Naive B cell (primary cell): ENCODE data around the gene MVB12A. TPM values are rescaled to one million over a fixed set of nuclear protein-coding genes. Genes with fewer than 3 reads are reported as not detected.

Experiments used
- ATAC-seq, 2 donors: fragments of 150-1000 bp; cut with Tn5 transposase; 2 replicates each; pipeline ENCODE4 v1.10.0; 2021; ENCODE audit warnings: low read depth in 2 of 2, mild to moderate bottlenecking in 2 of 2, moderate library complexity in 2 of 2
- DNase-seq: peaks from one replicate; pipeline ENCODE4 v3.0.0; 2022
- H3K27ac Mint-ChIP-seq, 6 donors: one replicate each; pipeline ENCODE4 v1.8.0; 2020 to 2022; ENCODE audit warnings: mild to moderate bottlenecking in 6 of 6, mixed read lengths in 6 of 6, moderate library complexity in 5 of 6, inconsistent platforms in 2 of 6
- H3K27me3 Mint-ChIP-seq, 3 donors: one replicate each; pipeline ENCODE4 v1.8.0; 2021 to 2022; ENCODE audit warnings: mixed read lengths in 3 of 3, mild to moderate bottlenecking in 1 of 3
- H3K36me3 Mint-ChIP-seq, 2 donors: one replicate each; pipeline ENCODE4 v1.8.0; 2020 to 2022; ENCODE audit warnings: mixed read lengths in 2 of 2, inconsistent platforms in 1 of 2, mild to moderate bottlenecking in 1 of 2
- H3K4me1 Mint-ChIP-seq, 3 donors: one replicate each; pipeline ENCODE4 v1.8.0; 2020 to 2022; ENCODE audit warnings: mixed read lengths in 3 of 3, inconsistent platforms in 1 of 3, mild to moderate bottlenecking in 1 of 3, moderate library complexity in 1 of 3
- H3K4me3 Mint-ChIP-seq, 8 donors: one replicate each; pipeline ENCODE4 v1.8.0; 2020 to 2022; ENCODE audit warnings: mild to moderate bottlenecking in 8 of 8, mixed read lengths in 8 of 8, moderate library complexity in 8 of 8, inconsistent platforms in 2 of 8
- H3K9me3 Mint-ChIP-seq, 7 donors: one replicate each; pipeline ENCODE4 v1.8.0; 2020 to 2022; ENCODE audit warnings: mixed read lengths in 7 of 7, mild to moderate bottlenecking in 5 of 7, inconsistent platforms in 2 of 7, moderate library complexity in 1 of 7
- polyA plus RNA-seq, 6 donors: library from polyadenylated mRNA; unstranded; fragments of 300-500 nt; fragmentation: Illumina TruSeq; gene quantifications; one replicate each; pipeline ENCODE4 v1.2.3, GENCODE V29; 2021; ENCODE audit warnings: low read depth in 6 of 6

Gene MVB12A
- polyA plus RNA-seq, 6 donors from 2014 or later, result 14.3 to 44.0 (median 25.0) TPM

DNA sequence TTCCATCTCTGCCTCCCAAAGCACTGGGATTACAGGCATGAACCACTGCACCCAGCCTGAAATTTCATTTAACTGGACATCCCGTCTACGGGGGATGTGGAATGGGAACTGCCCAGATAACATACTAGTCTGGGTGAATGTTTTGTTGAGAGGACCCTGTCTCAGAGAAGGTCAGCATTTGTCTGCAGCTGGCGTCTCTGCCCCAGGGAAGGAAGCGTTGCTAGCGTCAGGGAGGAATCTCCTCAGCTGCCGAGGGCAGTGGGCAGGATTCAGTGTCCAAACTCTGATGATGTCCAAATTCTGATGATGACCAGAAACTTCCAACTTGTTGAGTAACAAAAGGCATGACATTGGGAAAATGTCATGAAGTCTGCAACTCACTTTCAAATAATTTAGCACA, 37.8 kb downstream of the MVB12A start:
- Mint-ChIP-seq H3K36me3 (no peaks in the 10 kb centered on the region), H3K27me3 (peaks cover 30 to 66% (median 38%) of the 10 kb centered on the region in 3 donors), H3K4me3 (no peak overlapping the region), H3K4me1 (peaks cover 5 to 12% (median 10%) of the 10 kb centered on the region in 3 donors), H3K9me3 (no peaks in the 10 kb centered on the region), H3K27ac (no peak overlapping the region)
- ATAC-seq, result no peak
- DNase-seq, result no peak

DNA sequence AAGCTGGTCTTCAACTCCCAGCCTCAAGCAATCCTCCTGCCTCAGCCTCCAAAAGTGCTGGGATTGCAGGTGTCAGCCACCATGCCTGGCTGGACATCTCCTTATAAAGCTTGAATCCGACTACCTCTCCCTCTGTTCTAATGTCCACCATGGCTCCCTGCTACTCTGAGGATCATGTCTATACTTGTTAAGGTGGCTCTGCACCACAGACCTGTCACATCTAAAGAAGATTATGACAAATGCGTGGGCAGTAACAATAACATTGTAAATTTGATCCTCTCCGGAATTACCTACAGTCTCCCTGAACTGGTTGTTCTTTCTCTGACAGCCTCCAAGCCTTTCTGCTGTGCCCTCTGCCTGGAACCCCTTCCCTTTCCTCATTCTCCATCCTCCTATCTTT, 39.1 kb downstream of the MVB12A start:
- DNase-seq (no peak), ATAC-seq (no peak)
- Mint-ChIP-seq H3K27ac (peak overlapping the region in 1 of 6 donors; percentile 80), H3K27me3 (peaks cover 23 to 65% (median 32%) of the 10 kb centered on the region in 3 donors), H3K4me1 (peaks cover 0 to 5% (median 3%) of the 10 kb centered on the region in 3 donors), H3K36me3 (no peaks in the 10 kb centered on the region), H3K4me3 (no peak overlapping the region), H3K9me3 (no peaks in the 10 kb centered on the region)

DNA sequence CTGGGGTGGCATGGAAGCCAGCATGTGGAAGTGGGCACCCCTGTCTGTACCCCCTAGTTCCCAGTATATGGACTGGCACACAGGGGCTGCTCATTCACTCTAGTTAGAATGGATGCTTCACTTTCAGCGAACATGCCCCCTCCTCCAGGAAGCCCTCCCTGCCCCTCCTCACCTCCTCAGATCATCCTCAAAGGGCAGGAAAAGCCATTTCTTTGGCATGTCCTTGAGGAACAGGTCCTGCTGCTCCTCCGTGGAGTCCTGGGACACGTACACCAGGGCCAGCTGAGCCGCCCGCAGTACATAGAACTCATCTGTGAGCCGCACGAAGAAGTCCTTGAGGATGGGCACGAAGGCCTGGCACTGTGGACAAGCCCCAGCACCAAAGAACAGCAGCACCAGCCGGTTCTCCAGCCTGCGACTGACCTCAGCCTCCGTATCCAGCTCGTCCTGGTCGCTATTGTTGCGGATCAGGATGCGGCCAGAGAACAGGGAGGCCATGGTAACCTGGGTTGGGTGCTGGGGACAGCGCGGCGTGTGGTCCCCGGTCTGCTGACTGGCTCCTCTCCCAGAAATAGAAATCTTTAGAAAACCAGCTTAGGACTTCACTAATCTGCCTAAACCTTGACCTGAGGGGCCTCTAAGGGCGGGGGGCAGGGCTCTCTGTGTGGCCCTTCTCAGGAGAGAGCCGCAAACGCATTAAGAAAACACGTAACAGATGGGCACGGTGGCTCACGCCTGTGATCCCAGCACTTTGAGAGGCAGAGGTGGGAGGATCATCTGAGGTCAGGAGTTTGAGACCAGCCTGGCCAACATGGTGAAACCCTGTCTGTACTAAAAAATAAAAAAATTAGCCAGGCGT, 40.8 kb downstream of the MVB12A start, which contains the start of gene NXNL1:
TSS of gene NXNL1 (minus strand) at position 555 of the 859 bp plus-strand sequence. CDS start at position 498, 57 bp downstream.
- ATAC-seq (no peak), DNase-seq (no peak)
- Mint-ChIP-seq H3K36me3 (no peaks in the 10 kb centered on the region), H3K4me1 (peaks cover 0 to 5% (median 3%) of the 10 kb centered on the region in 3 donors), H3K27ac (no peak within 1 kb of the TSS), H3K4me3 (no peak within 1 kb of the TSS), H3K27me3 (peaks cover 16 to 49% (median 17%) of the 10 kb centered on the region in 3 donors), H3K9me3 (no peaks in the 10 kb centered on the region)

DNA sequence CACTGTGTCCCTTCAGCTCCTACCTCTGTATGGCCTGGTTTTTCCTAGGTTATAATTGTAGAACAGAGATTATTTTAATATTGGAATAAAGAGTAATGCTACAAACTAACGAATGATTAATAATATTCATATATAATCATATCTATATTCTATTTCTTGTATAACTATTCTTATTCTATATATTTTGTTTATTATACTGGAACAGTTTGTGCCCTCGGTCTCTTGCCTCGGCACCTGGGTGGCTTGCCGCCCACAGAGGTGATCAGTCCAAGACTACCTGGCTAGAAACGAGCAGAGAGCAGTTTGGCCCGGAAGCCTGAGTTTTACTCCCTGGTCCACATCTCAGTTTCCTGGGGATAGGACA, 46.6 kb downstream of the MVB12A start:
- Mint-ChIP-seq H3K4me1 (peaks cover 25 to 35% (median 26%) of the 10 kb centered on the region in 3 donors), H3K27ac (no peak overlapping the region), H3K4me3 (peak overlapping the region in 2 of 8 donors; percentile 22 to 55), H3K9me3 (no peaks in the 10 kb centered on the region), H3K27me3 (peaks cover 0 to 8% (median 0%) of the 10 kb centered on the region in 3 donors), H3K36me3 (no peaks in the 10 kb centered on the region)
- ATAC-seq (no peak), DNase-seq (no peak)

DNA sequence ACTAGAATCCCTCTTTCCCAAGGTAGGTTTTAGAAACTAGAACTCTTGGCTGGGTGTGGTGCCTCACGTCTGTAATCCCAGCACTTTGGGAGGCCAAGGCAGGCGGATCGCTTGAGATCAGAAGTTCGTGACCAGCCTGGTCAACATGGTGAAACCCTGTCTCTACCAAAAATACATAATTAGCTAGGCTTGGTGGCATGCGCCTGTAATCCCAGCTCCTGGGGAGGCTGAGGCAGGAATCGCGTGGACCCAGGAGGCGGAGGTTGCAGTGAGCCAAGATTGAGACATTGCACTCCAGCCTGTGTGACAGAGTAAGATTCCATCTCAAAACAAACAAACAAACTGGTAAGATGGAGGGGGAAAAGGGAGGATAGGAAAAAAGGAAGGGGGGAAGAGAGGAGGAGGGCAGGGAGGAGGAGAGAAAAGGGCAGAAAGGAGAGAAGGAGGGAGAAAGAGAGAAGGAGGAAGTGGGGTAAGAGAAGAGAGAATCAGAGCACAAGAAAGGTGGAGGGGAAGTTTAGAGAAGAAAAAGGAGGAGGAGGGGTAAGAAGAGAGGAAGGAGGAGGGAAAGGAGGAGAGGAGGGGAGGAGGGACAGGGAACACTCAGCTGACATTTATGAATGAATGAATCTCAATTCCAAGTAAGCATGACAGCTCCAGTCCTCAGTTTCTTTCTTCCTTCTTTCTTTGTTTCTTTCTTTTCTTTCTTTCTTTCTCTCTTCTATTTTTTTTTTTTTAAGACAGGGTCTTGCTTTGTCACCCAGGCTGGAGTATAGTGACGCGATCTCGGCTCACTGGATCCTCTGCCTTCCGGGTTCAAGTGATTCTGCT, 47.8 kb downstream of the MVB12A start:
- no peak for DNase-seq
- Mint-ChIP-seq H3K4me3 (peak overlapping the region in 6 of 8 donors; percentile 4 to 89 (median 21)), H3K27ac (peak overlapping the region in 1 of 6 donors; percentile 71), H3K27me3 (peaks cover 0 to 6% (median 0%) of the 10 kb centered on the region in 3 donors), H3K9me3 (no peaks in the 10 kb centered on the region), H3K36me3 (no peaks in the 10 kb centered on the region), H3K4me1 (peaks cover 25 to 35% (median 26%) of the 10 kb centered on the region in 3 donors)
- no peak for ATAC-seq

DNA sequence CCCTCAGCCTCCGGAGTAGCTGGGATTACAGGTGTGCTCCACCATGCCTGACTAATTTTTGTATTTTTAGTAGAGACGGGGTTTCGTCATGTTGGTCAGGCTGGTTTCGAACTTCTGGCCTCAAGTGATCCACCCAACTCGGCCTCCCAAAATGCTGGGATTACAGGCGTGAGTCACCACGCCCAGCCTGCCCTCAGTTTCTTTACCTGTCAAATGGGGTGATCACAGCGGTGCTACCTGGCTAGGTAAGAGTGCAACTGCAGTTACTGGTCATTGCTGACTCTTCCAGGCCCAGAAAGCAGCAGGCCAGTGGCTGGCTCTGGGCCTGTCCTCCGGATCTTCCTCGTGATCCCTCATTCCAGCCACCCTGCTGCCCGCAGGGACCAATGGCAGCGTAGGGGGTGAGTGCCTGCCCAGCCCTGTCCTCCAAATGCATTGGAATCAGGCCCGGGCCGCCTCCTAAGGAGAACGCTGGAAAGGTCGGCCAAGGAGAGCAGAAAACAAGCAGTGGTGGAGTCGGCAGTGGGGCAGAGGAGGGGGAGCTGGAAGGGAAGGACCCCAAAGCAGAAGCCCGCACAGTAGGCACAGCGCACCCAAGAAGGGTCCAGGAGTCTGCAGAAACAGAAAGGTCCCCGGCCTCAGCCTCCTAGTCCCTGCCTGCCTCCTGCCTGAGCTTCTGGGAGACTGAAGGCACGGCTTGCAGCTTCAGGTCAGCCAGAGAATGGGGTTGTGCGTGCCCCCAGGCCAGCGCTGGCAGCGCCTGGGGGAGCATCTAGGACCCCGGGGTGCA, 48.6 kb downstream of the MVB12A start:
- peak overlapping the region; percentile 89 to 100 (median 95) for H3K4me3 Mint-ChIP-seq
- H3K9me3 Mint-ChIP-seq, result no peaks in the 10 kb centered on the region
- H3K27me3 Mint-ChIP-seq, result peaks cover 0 to 3% (median 0%) of the 10 kb centered on the region in 3 donors
- H3K4me1 Mint-ChIP-seq, result peaks cover 25 to 35% (median 26%) of the 10 kb centered on the region in 3 donors
- no peak for ATAC-seq
- DNase-seq, result no peak
- H3K36me3 Mint-ChIP-seq, result no peaks in the 10 kb centered on the region
- peak overlapping the region in 4 of 6 donors; percentile 37 to 94 (median 74) for H3K27ac Mint-ChIP-seq

DNA sequence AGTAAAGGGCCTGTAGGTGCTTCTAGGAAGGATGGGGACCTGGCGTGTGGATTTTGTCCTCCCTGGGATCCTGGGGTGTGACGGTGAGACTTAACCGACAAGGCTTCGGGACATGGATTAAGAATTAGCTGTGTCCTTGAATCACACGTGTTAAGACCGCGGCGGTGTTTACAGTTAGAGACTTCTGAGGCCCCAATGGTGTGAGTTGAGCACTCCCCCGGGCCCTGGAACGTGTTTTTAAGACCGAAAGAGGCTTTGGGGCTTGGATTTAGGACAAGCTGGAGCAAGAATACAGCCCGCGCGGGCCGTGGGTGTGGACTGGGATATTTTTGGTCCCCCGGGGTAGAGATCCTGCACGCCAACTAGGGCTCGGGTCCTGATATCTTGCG, 49.2 kb downstream of the MVB12A start:
- DNase-seq (no peak), ATAC-seq (peak in 1 of 2 donors; percentile 0)
- Mint-ChIP-seq H3K36me3 (no peaks in the 10 kb centered on the region), H3K4me3 (peak overlapping the region; percentile 89 to 100 (median 95)), H3K27me3 (no peaks in the 10 kb centered on the region), H3K27ac (peak overlapping the region; percentile 67 to 95 (median 87)), H3K9me3 (no peaks in the 10 kb centered on the region), H3K4me1 (peaks cover 25 to 35% (median 26%) of the 10 kb centered on the region in 3 donors)

DNA sequence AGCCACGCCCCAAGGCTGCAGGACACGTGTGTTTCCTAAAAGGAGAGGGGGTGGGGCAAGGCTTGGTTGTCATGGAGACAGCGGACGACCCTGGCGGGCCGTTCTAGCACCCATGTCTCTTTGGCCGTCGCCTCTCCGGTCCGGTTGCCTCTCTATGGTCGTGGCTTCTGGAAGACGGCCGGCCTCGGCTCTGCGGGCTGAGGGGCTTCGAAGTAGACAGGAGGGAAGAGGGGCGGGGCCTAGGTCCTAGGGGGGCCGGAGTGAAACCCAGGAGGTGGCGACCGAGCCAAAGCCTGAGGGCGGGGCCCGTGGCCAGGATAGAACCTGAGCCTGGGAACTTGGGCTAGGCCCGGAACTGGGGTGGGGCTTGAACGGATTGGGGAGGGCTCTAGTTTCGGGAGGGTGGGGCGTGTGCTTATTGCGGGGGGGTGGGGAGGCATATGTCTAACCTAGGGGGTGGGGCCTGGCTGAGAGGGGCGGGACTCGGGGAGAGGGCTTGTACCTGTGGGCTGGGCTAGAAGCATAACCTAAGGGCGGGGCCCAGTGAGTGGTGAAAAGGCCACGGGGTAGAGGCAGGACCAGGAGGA, 49.7 kb downstream of the MVB12A start:
- Mint-ChIP-seq H3K4me1 (peaks cover 25 to 35% (median 26%) of the 10 kb centered on the region in 3 donors), H3K27me3 (no peaks in the 10 kb centered on the region), H3K9me3 (no peaks in the 10 kb centered on the region), H3K36me3 (no peaks in the 10 kb centered on the region), H3K27ac (peak overlapping the region; percentile 67 to 95 (median 93)), H3K4me3 (peak overlapping the region; percentile 89 to 100 (median 95))
- ATAC-seq, result peak; percentile 78 to 80
- DNase-seq, result peak; percentile 81

DNA sequence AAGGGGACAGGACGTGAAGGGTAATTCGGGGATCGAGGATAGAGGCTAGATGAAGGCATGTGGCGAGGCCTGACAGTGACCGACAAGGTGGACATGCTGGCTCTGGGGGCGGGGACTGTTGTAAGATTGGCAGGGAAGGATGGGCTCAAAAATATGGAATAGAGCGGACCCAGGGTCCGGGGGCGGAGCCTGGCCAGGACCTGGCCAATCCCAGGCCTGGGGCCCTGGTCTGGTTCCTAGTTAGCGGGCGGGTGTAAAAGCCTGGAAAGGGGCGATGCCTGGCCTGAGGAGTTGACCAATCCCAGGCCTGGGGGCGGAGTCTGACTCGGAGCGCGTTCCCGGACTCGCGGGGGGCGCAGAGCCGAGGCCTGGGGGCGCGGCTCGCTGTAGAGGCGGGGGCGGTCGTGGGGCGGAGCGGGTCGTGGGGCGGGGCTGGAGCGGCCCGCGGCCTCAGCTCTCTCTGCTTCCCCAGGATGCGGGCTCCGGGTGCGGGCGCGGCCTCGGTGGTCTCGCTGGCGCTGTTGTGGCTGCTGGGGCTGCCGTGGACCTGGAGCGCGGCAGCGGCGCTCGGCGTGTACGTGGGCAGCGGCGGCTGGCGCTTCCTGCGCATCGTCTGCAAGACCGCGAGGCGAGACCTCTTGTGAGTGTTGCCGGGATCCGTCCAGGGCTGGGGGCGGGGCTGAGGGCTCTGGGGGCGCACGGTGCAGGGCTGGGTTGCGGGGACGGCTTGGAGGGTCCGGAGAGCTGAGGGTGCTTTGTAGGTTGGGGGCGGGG, 50.4 kb downstream of the MVB12A start, which contains the start of gene SLC27A1:
TSS of gene SLC27A1 (plus strand) at position 457 of the 774 bp plus-strand sequence. CDS start at position 474, 17 bp downstream.
- peaks cover 25 to 35% (median 26%) of the 10 kb centered on the region in 3 donors for H3K4me1 Mint-ChIP-seq
- no peaks in the 10 kb centered on the region for H3K36me3 Mint-ChIP-seq
- H3K27ac Mint-ChIP-seq, result peak within 1 kb of the TSS; percentile 67 to 95 (median 93)
- H3K27me3 Mint-ChIP-seq, result no peaks in the 10 kb centered on the region
- H3K9me3 Mint-ChIP-seq, result no peaks in the 10 kb centered on the region
- ATAC-seq (peak; percentile 68 to 72), DNase-seq (peak; percentile 88)
- H3K4me3 Mint-ChIP-seq, result peak within 1 kb of the TSS; percentile 89 to 100 (median 95)

DNA sequence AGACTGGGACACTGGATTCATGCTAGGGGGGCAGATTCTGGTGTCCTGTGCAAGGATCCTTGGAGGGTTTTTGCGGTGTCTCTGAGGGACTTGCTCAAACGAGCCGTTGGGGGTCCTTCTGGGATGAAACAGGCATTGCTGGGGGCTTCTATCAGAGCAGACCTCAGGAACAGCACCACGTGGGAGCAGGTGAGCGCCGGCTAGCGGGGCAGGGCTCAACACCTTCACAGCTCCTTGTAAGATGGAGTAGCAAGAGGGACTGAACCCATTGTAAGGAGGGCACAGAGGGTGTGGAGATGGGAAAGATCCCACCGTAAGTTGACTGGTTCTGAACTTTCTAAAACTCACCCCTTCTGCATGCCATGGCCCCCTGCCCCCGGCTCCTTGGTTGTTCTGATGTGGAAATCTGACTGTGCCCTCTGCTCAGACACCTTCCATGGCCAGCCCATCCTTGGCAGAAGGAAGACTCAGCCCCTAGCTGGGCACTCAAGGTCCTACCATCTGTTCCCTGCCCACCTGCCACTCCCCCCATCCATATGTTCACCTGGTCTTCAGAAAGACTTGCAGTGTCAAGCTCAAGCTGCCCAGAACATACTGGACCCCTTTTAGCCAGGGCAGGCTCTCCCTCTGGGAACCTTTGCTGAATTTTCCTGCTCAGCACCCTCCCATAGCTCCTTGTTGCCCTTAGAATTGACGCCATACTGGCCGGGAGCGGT, 51.7 kb downstream of the MVB12A start:
- no peak overlapping the region for H3K27ac Mint-ChIP-seq
- H3K27me3 Mint-ChIP-seq, result no peaks in the 10 kb centered on the region
- H3K4me3 Mint-ChIP-seq, result peak overlapping the region; percentile 89 to 100 (median 95)
- H3K4me1 Mint-ChIP-seq, result peaks cover 20 to 31% (median 25%) of the 10 kb centered on the region in 3 donors
- ATAC-seq, result no peak
- no peaks in the 10 kb centered on the region for H3K36me3 Mint-ChIP-seq
- DNase-seq, result no peak
- no peaks in the 10 kb centered on the region for H3K9me3 Mint-ChIP-seq

DNA sequence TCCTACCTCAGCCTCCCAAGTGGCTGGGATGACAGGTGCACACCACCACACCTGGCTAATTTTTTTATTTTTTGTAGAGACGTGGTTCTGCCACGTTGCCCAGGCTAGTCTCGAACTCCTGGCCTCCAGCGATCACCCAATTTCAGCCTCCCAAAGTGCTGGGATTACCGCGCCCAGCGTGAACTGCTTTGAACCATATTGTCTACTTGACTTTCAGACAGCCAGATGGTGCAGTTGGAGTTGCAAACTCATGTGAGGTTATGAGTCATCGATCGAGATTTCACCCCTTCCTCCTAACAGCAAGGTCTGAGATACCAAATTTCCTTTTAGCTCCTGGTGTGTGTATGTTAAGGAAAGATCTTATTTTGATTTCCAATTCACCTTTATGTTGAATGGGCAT, 53.2 kb downstream of the MVB12A start:
- ATAC-seq, result no peak
- H3K4me1 Mint-ChIP-seq, result peaks cover 20 to 26% (median 23%) of the 10 kb centered on the region in 3 donors
- DNase-seq, result no peak
- no peaks in the 10 kb centered on the region for H3K27me3 Mint-ChIP-seq
- peak overlapping the region in 2 of 8 donors; percentile 8 to 59 for H3K4me3 Mint-ChIP-seq
- H3K36me3 Mint-ChIP-seq, result no peaks in the 10 kb centered on the region
- no peak overlapping the region for H3K27ac Mint-ChIP-seq
- H3K9me3 Mint-ChIP-seq, result no peaks in the 10 kb centered on the region
